ENCODE results near the gene TPTE. TPM values are rescaled to one million over a fixed set of nuclear protein-coding genes. Genes with fewer than 3 reads are reported as not detected.
"Not testable (repeated sequence)": the region's sequence is repeated elsewhere in the genome, so short reads cannot be mapped to it uniquely, and the experiment has no call there.

Gene TPTE
- total and polyA plus RNA-seq, 2 experiments from 2014 or later = not detected

- H3K27ac ChIP-seq = no peak overlapping the region
- no peaks in the 10 kb centered on the region for H4K20me1 ChIP-seq (ENCODE audit: insufficient read depth, poor library complexity, severe bottlenecking)
- H3K36me3 ChIP-seq (replicated peaks; ENCODE audit: insufficient read depth, low read depth) = no peaks in the 10 kb centered on the region
- H3K9me2 ChIP-seq (replicated peaks; ENCODE audit: insufficient read depth) = no peaks in the 10 kb centered on the region
- no peak overlapping the region for H2AFZ ChIP-seq
- 65% methylated on average over 4 of the region's 4 CpGs for WGBS (ENCODE audit: low lambda C conversion rate, missing lambda C conversion rate)
- H3K79me2 ChIP-seq = no peaks in the 10 kb centered on the region
- DNase-seq (ENCODE audit: low spot score) = no peak
- H3K4me1 ChIP-seq (ENCODE audit: insufficient read depth) = no peaks in the 10 kb centered on the region
- no peak overlapping the region for H3K4me2 ChIP-seq
- TF ChIP-seq CTCF (IDR thresholded peaks at IDR 0.05; ENCODE audit: poor library complexity) (no peak), EZH2phosphoT487 (IDR thresholded peaks at IDR 0.05; ENCODE audit: low read depth, severe bottlenecking, unreplicated experiment) (no peak), EZH2 (IDR thresholded peaks at IDR 0.05; ENCODE audit: borderline replicate concordance) (no peak)
- H3K9me3 ChIP-seq (ENCODE audit: low read depth) = peaks cover 35% of the 10 kb centered on the region
- H3K4me3 ChIP-seq = no peak overlapping the region
- H3K27me3 ChIP-seq = no peaks in the 10 kb centered on the region
These were observed 117.7 kb downstream of the TPTE start for GRCh38 chr21:10639123-10639522.

GRCh38 chr21:10639746-10640145, 118.4 kb downstream of the TPTE start:
- not testable (repeated sequence) for H3K4me2 ChIP-seq; DNase-seq (ENCODE audit: low spot score); H3K79me2 ChIP-seq; H3K36me3 ChIP-seq (replicated peaks; ENCODE audit: insufficient read depth, low read depth); H3K4me3 ChIP-seq; H3K27ac ChIP-seq; H2AFZ ChIP-seq; H4K20me1 ChIP-seq (ENCODE audit: insufficient read depth, poor library complexity, severe bottlenecking); H3K27me3 ChIP-seq; H3K9me2 ChIP-seq (replicated peaks; ENCODE audit: insufficient read depth); H3K4me1 ChIP-seq (ENCODE audit: insufficient read depth)
- peaks cover 32% of the 10 kb centered on the region for H3K9me3 ChIP-seq (ENCODE audit: low read depth)

DNA sequence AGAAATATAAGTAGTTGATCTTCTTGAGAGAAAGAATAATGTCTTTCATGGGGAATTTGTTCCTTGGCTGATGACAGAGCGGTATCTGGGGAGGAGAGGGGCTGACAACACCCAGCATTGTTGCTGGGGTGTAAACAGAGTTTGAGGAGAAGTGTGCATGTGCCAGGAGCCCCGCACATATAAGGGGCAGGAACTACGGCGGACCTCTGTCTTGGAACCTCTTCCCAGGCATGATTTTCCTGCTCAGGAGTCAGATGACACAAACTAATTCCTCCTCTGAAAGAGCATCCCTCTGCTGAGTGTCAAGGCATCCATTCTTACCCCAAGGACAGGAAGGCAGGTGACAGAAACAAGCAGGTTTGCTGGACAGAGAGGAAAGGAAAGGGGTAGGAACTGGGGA, 119.1 kb downstream of the TPTE start:
- peaks cover 36% of the 10 kb centered on the region for H3K9me3 ChIP-seq (ENCODE audit: low read depth)
- H3K9me2 ChIP-seq (replicated peaks; ENCODE audit: insufficient read depth) = no peaks in the 10 kb centered on the region
- no peak overlapping the region for H3K4me2 ChIP-seq
- 31% methylated on average over 4 of the region's 4 CpGs for WGBS (ENCODE audit: low lambda C conversion rate, missing lambda C conversion rate)
- H3K4me3 ChIP-seq = no peak overlapping the region
- no peaks in the 10 kb centered on the region for H3K27me3 ChIP-seq
- no peaks in the 10 kb centered on the region for H3K4me1 ChIP-seq (ENCODE audit: insufficient read depth)
- no peaks in the 10 kb centered on the region for H3K79me2 ChIP-seq
- no peak for DNase-seq (ENCODE audit: low spot score)
- H3K36me3 ChIP-seq (replicated peaks; ENCODE audit: insufficient read depth, low read depth) = no peaks in the 10 kb centered on the region
- no peak overlapping the region for H2AFZ ChIP-seq
- H3K27ac ChIP-seq = no peak overlapping the region
- H4K20me1 ChIP-seq (ENCODE audit: insufficient read depth, poor library complexity, severe bottlenecking) = no peaks in the 10 kb centered on the region
- TF ChIP-seq EZH2phosphoT487 (IDR thresholded peaks at IDR 0.05; ENCODE audit: low read depth, severe bottlenecking, unreplicated experiment) (no peak), CTCF (IDR thresholded peaks at IDR 0.05; ENCODE audit: poor library complexity) (no peak), EZH2 (IDR thresholded peaks at IDR 0.05; ENCODE audit: borderline replicate concordance) (no peak)

DNA sequence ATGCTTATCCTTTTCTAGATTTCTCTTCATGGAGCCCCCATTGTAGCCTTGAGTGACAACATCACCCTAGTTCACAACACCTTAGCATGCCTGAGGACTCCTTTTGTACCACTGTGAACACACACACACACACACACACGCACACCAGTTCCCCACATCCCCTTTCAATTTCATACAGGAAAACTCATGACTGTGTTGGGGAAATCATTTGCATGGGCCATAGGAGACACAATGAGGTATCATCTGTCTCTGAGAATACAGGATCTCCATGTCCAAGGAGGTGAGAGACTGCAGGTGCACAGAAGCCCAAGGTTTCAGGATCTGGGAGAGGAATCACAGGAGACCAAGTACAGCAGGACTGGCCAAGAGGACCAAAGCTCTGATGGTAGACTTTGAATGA, 119.7 kb downstream of the TPTE start:
- Histone ChIP-seq H2AFZ (no peak overlapping the region), H3K4me1 (ENCODE audit: insufficient read depth) (no peaks in the 10 kb centered on the region), H3K9me2 (replicated peaks; ENCODE audit: insufficient read depth) (no peaks in the 10 kb centered on the region), H3K36me3 (replicated peaks; ENCODE audit: insufficient read depth, low read depth) (no peaks in the 10 kb centered on the region), H3K27me3 (no peaks in the 10 kb centered on the region), H3K79me2 (no peaks in the 10 kb centered on the region), H3K4me3 (no peak overlapping the region), H3K4me2 (no peak overlapping the region), H3K9me3 (ENCODE audit: low read depth) (peaks cover 31% of the 10 kb centered on the region), H4K20me1 (ENCODE audit: insufficient read depth, poor library complexity, severe bottlenecking) (no peaks in the 10 kb centered on the region), H3K27ac (no peak overlapping the region)
- TF ChIP-seq EZH2 (IDR thresholded peaks at IDR 0.05; ENCODE audit: borderline replicate concordance) (no peak), CTCF (IDR thresholded peaks at IDR 0.05; ENCODE audit: poor library complexity) (no peak), EZH2phosphoT487 (IDR thresholded peaks at IDR 0.05; ENCODE audit: low read depth, severe bottlenecking, unreplicated experiment) (no peak)
- no peak for DNase-seq (ENCODE audit: low spot score)
- 64% methylated on average over 1 of the region's 1 CpG for WGBS (ENCODE audit: low lambda C conversion rate, missing lambda C conversion rate)

- H2AFZ ChIP-seq = not testable (repeated sequence)
- peaks cover 20% of the 10 kb centered on the region for H3K9me3 ChIP-seq (ENCODE audit: low read depth)
- WGBS (ENCODE audit: low lambda C conversion rate, missing lambda C conversion rate) = 42% methylated on average over 5 of the region's 5 CpGs
These were observed 124.3 kb downstream of the TPTE start for GRCh38 chr21:10645667-10646066.

GRCh38 chr21:10649350-10650149, 128.2 kb downstream of the TPTE start:
- not testable (repeated sequence) for H3K9me2 ChIP-seq (replicated peaks; ENCODE audit: insufficient read depth); H3K27me3 ChIP-seq; H3K4me1 ChIP-seq (ENCODE audit: insufficient read depth); H3K4me2 ChIP-seq; H3K4me3 ChIP-seq; H3K27ac ChIP-seq; H3K36me3 ChIP-seq (replicated peaks; ENCODE audit: insufficient read depth, low read depth); H3K79me2 ChIP-seq; H4K20me1 ChIP-seq (ENCODE audit: insufficient read depth, poor library complexity, severe bottlenecking); DNase-seq (ENCODE audit: low spot score); H2AFZ ChIP-seq
- peaks cover 13% of the 10 kb centered on the region for H3K9me3 ChIP-seq (ENCODE audit: low read depth)
- WGBS (ENCODE audit: low lambda C conversion rate, missing lambda C conversion rate) = 55% methylated on average over 4 of the region's 4 CpGs

More at GRCh38 chr21:10645667-10646066, 124.3 kb downstream of the TPTE start:
- H3K79me2 ChIP-seq; H3K27me3 ChIP-seq; H3K4me1 ChIP-seq (ENCODE audit: insufficient read depth); H3K4me2 ChIP-seq; H4K20me1 ChIP-seq (ENCODE audit: insufficient read depth, poor library complexity, severe bottlenecking); H3K27ac ChIP-seq; H3K36me3 ChIP-seq (replicated peaks; ENCODE audit: insufficient read depth, low read depth); H3K4me3 ChIP-seq; DNase-seq (ENCODE audit: low spot score); H3K9me2 ChIP-seq (replicated peaks; ENCODE audit: insufficient read depth): not testable (repeated sequence)
